Measurements from ENCODE around the gene ATF7IP2. TPM values are rescaled to one million over a fixed set of nuclear protein-coding genes. Genes with fewer than 3 reads are reported as not detected.
A peak's percentile ranks its signal among the peaks of the same experiment; 100 is the strongest.
"Not testable (repeated sequence)": the region's sequence is repeated elsewhere in the genome, so short reads cannot be mapped to it uniquely, and the experiment has no call there.

ATF7IP2 gene
- total and polyA plus RNA-seq, 10 of the 15 experiments (the other 5 are each of a cell fraction or from before 2014, with no cell fraction given): 24.6 to 82.1 (median 51.9) TPM

DNA sequence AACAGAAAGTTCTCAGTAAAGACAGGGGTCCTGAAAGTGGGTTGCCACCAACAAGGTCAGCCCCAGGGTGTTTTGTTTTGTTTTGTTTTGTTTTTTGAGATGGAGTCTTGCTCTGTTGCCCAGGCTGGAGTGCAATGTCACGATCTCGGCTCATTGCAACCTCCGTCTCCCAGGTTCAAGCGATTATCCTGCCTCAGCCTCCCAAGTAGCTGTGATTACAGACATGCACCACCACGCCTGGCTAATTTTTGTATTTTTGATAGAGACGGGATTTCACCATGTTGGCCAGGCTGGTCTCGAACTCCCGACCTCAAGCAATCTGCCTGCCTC is 24.1 kb upstream of the ATF7IP2 start:
- H3K27ac ChIP-seq (ENCODE audit: control insufficient read depth, insufficient read depth); in situ Hi-C loops (cut with MboI); H3K36me3 ChIP-seq (ENCODE audit: control insufficient read depth in 2 of 2, insufficient read depth in 2 of 2, low read length in 1 of 2); POLR2A ChIA-PET; H3K4me3 ChIP-seq; H2AFZ ChIP-seq (ENCODE audit: control insufficient read depth, low read depth, low read length); BruUV-seq (replicated peaks); H4K20me1 ChIP-seq (ENCODE audit: control insufficient read depth, insufficient read depth); FAIRE-seq; H3K4me1 ChIP-seq (ENCODE audit: control insufficient read depth, insufficient read depth, low read length); ATAC-seq; H3K4me2 ChIP-seq (ENCODE audit: control insufficient read depth, insufficient read depth); H3K27me3 ChIP-seq (replicated peaks in 1 of 2; ENCODE audit: control insufficient read depth in 2 of 2, insufficient read depth in 2 of 2, low read length in 1 of 2); intact Hi-C loops (cut with micrococcal nuclease; ENCODE audit: unreplicated experiment); H3K9me3 ChIP-seq (replicated peaks; ENCODE audit: control insufficient read depth, insufficient read depth, low read length); H3K79me2 ChIP-seq (ENCODE audit: control insufficient read depth, insufficient read depth, low read length); DNase-seq (ENCODE audit: low read depth, low spot score); H3K9ac ChIP-seq (ENCODE audit: control insufficient read depth, insufficient read depth, low read length): not testable (repeated sequence)
- SMC1A ChIA-PET (ENCODE audit: uncharacterized antibody, unreplicated experiment): interaction anchor here (1.1 to 1.4 kb wide), 3 partner anchors 14 to 149 kb away, joined by 3 to 5 read pairs (median 3); no protein-coding TSS in a partner anchor
- 87% methylated on average over 8 of the region's 8 CpGs for WGBS (ENCODE audit: insufficient coverage, insufficient replicate concordance, low lambda C conversion rate, missing lambda C conversion rate)
- CTCF ChIA-PET: interaction anchor here (1.8 kb wide), 1 partner anchor 104 kb away, joined by 7 read pairs; no protein-coding TSS in a partner anchor
- RAD21 ChIA-PET (ENCODE audit: unreplicated experiment): interaction anchor here (0.7 to 2.7 kb wide), 2 partner anchors 105 to 191 kb away, joined by 3 to 8 read pairs; no protein-coding TSS in a partner anchor

DNA sequence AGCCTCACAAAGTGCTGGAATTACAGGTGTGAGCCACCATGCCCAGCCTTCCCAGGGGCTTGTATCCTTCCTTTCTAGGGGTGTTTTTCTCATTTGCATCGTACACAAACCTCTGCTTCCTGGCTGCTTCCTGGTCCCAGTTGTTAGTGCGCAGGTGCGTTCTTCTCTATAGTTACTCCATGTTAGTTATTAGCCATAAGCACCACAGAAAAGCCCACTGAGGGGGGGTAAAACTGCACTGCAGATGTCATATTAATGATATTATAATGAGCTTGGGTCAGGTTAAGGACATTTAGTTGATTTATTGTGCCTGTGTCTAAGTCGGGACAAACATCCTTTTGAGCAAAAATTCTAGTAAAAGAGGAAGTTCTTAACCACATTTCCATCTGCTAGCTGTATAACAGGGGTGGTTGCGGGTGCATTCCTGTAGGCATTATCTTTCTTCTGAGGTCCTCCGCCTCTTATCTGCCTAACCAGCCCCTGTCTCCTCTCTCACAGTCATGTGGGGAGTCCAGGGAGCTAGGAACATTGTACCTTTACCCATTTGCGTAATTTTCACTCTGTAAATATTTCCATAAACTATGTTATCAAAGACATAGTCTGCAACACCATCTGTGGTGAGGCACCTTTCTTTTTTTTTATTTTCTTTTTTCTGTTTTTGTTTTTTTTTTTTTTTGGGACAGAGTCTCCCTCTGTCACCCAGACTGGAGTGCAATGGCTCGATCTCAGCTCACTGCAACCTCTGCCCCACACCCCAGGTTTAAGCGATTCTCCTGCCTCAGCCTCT is 23.6 kb upstream of the ATF7IP2 start:
- ChIA-PET RAD21 (ENCODE audit: unreplicated experiment) (interaction anchor here (0.6 to 2.7 kb wide), 5 partner anchors 23 to 190 kb away, joined by 3 to 8 read pairs (median 3); partner anchors contain the start of gene ATF7IP2), POLR2A (interaction anchor here (0.5 to 0.7 kb wide), 4 partner anchors 31 to 716 kb away, joined by 4 to 7 read pairs (median 5); no protein-coding TSS in a partner anchor), SMC1A (ENCODE audit: uncharacterized antibody, unreplicated experiment) (interaction anchor here (0.8 to 1.4 kb wide), 7 partner anchors 14 to 149 kb away, joined by 3 to 5 read pairs (median 3); partner anchors contain the start of gene ATF7IP2), CTCF (interaction anchor here (1.0 to 1.8 kb wide), 2 partner anchors 10 to 105 kb away, joined by 3 to 7 read pairs; no protein-coding TSS in a partner anchor)
- no peak for TF ChIP-seq SP1 (IDR thresholded peaks at IDR 0.05; ENCODE audit: low read depth, low read length)
- TF ChIP-seq MTA2 (IDR thresholded peaks at IDR 0.05; ENCODE audit: low read depth): peak; percentile 52; the same call in 1 of the 2 replicates
- TF ChIP-seq IKZF2 (IDR thresholded peaks at IDR 0.05): peak; percentile 71 to 79; a peak in 3 of 4 replicates
- TF ChIP-seq SPI1 (IDR thresholded peaks at IDR 0.05; ENCODE audit: borderline replicate concordance, insufficient read depth, low read depth, low read length): peak; percentile 55; the same call in 1 of the 2 replicates
- TF ChIP-seq FOXK2 (IDR thresholded peaks at IDR 0.05): no peak
- TF ChIP-seq RUNX3 (IDR thresholded peaks at IDR 0.05; ENCODE audit: low read length): peak; percentile 74
- peak; percentile 55; the same call in 1 of the 2 replicates for TF ChIP-seq IKZF1 (conservative IDR thresholded peaks at IDR 0.05)
- TF ChIP-seq EP300 (IDR thresholded peaks at IDR 0.05; ENCODE audit: borderline replicate concordance in 1 of 2, control insufficient read depth in 1 of 2, low read depth in 2 of 2, low read length in 2 of 2): no peak
- no peaks in the 10 kb centered on the region for H3K27me3 ChIP-seq (replicated peaks in 1 of 2; ENCODE audit: control insufficient read depth in 2 of 2, insufficient read depth in 2 of 2, low read length in 1 of 2)
- no peaks in the 10 kb centered on the region for H4K20me1 ChIP-seq (ENCODE audit: control insufficient read depth, insufficient read depth)
- H3K36me3 ChIP-seq (ENCODE audit: control insufficient read depth in 2 of 2, insufficient read depth in 2 of 2, low read length in 1 of 2): no peaks in the 10 kb centered on the region
- no peak overlapping the region for H3K27ac ChIP-seq (ENCODE audit: control insufficient read depth, insufficient read depth)
- H3K9ac ChIP-seq (ENCODE audit: control insufficient read depth, insufficient read depth, low read length): no peak overlapping the region
- no peaks in the 10 kb centered on the region for H3K9me3 ChIP-seq (replicated peaks; ENCODE audit: control insufficient read depth, insufficient read depth, low read length)
- H3K79me2 ChIP-seq (ENCODE audit: control insufficient read depth, insufficient read depth, low read length): no peaks in the 10 kb centered on the region
- BruUV-seq (replicated peaks): no TSS peak
- FAIRE-seq (no peak), DNase-seq (ENCODE audit: low read depth, low spot score) (peak; percentile 21), ATAC-seq (peak; percentile 85)
- H3K4me2 ChIP-seq (ENCODE audit: control insufficient read depth, insufficient read depth): peak overlapping the region; percentile 50
- peak overlapping the region; percentile 31; the same call in 1 of the 2 replicates for H3K4me3 ChIP-seq
- H2AFZ ChIP-seq (ENCODE audit: control insufficient read depth, low read depth, low read length): peak overlapping the region; percentile 77
- no peaks in the 10 kb centered on the region; the same call in 1 of the 2 replicates for H3K4me1 ChIP-seq (ENCODE audit: control insufficient read depth, insufficient read depth, low read length)
- in situ Hi-C loops (cut with MboI): no loop called here
- intact Hi-C loops (cut with micrococcal nuclease; ENCODE audit: unreplicated experiment): no loop called here
- 14% methylated on average over 8 of the region's 9 CpGs for WGBS (ENCODE audit: insufficient coverage, insufficient replicate concordance, low lambda C conversion rate, missing lambda C conversion rate)

DNA sequence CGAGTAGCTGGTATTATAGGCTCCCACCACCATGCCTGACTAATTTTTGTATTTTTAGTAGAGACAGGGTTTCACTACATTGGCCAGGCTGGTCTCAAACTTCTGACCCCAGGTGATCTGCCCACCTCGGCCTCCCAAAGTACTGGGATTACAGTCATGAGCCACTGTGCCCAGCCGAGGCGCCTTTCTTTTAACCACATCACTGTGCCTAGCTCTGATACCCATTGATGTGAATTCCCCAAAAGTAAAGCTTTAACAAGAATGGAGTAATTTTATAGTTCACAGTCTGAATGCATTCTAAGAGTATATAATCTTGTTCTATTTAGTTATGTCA is 23.0 kb upstream of the ATF7IP2 start:
- ATAC-seq; H3K27me3 ChIP-seq (replicated peaks in 1 of 2; ENCODE audit: control insufficient read depth in 2 of 2, insufficient read depth in 2 of 2, low read length in 1 of 2); H2AFZ ChIP-seq (ENCODE audit: control insufficient read depth, low read depth, low read length); BruUV-seq (replicated peaks); H3K79me2 ChIP-seq (ENCODE audit: control insufficient read depth, insufficient read depth, low read length); H3K4me2 ChIP-seq (ENCODE audit: control insufficient read depth, insufficient read depth); H3K4me1 ChIP-seq (ENCODE audit: control insufficient read depth, insufficient read depth, low read length); H3K36me3 ChIP-seq (ENCODE audit: control insufficient read depth in 2 of 2, insufficient read depth in 2 of 2, low read length in 1 of 2); H3K4me3 ChIP-seq; H4K20me1 ChIP-seq (ENCODE audit: control insufficient read depth, insufficient read depth); H3K9me3 ChIP-seq (replicated peaks; ENCODE audit: control insufficient read depth, insufficient read depth, low read length); FAIRE-seq; in situ Hi-C loops (cut with MboI); intact Hi-C loops (cut with micrococcal nuclease; ENCODE audit: unreplicated experiment); H3K9ac ChIP-seq (ENCODE audit: control insufficient read depth, insufficient read depth, low read length); H3K27ac ChIP-seq (ENCODE audit: control insufficient read depth, insufficient read depth); DNase-seq (ENCODE audit: low read depth, low spot score): not testable (repeated sequence)
- ChIA-PET POLR2A (interaction anchor here (0.5 to 0.7 kb wide), 2 partner anchors 372 to 715 kb away, joined by 4 to 5 read pairs; no protein-coding TSS in a partner anchor), SMC1A (ENCODE audit: uncharacterized antibody, unreplicated experiment) (interaction anchor here (0.8 to 1.4 kb wide), 7 partner anchors 13 to 148 kb away, joined by 3 to 5 read pairs (median 3); partner anchors contain the start of gene ATF7IP2), RAD21 (ENCODE audit: unreplicated experiment) (interaction anchor here (0.6 to 2.7 kb wide), 4 partner anchors 23 to 106 kb away, joined by 3 to 8 read pairs (median 4); partner anchors contain the start of gene ATF7IP2), CTCF (interaction anchor here (1.0 to 1.8 kb wide), 2 partner anchors 11 to 106 kb away, joined by 3 to 7 read pairs; no protein-coding TSS in a partner anchor)
- WGBS (ENCODE audit: insufficient coverage, insufficient replicate concordance, low lambda C conversion rate, missing lambda C conversion rate): 81% methylated on average over 4 of the region's 4 CpGs

Data from GM12878 (cell line).